HG02970 (cell line): ENCODE data around the gene DAD1.
"Not testable (repeated sequence)": the region's sequence is repeated elsewhere in the genome, so short reads cannot be mapped to it uniquely, and the experiment has no call there.

Experiments
- ATAC-seq: cut with Tn5 transposase; IDR thresholded peaks from one replicate; pipeline ENCODE4 v1.9.1; 2021; ENCODE audit warnings: mild to moderate bottlenecking, moderate library complexity, moderate number of reproducible peaks; ENCODE audit not compliant: unreplicated experiment, low FRiP score

DAD1 gene

DNA sequence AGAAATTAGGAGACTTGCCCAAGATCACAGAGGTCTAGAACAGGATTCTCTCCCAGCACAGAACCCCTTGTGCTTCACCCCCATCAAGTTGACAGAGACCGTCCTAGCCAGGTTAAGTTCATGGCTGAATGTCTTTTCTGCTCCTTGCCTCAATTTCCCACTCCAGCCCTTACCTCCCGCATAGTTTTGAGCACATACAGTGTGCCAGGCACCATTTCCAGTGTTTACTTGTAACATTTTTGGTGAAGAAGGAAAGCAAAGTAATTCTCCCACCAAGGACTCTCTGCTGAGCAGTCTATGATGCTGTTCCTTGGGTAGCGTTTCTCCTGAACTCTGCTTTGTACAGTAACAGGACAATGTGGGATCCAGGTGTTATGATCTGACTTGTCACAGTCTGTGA is 10.3 kb upstream of the DAD1 start:
- ATAC-seq: no peak

DNA sequence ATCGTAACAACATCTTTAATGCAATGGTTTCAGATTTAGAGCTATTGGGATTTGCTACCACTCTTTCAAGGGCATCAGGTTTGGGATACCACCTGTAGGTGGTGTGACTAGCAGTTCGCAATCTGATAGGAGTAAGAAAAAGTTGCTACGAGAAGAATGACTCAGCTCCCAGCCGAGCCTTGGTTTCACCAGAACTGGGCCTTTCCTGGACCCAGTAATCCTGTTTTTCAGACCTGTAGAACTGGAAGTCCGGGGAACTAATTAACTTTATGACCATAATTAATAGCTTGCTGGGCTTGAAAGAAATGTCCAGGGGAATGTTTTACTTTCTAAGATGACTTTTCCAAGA is 9.8 kb upstream of the DAD1 start:
- no peak for ATAC-seq

DNA sequence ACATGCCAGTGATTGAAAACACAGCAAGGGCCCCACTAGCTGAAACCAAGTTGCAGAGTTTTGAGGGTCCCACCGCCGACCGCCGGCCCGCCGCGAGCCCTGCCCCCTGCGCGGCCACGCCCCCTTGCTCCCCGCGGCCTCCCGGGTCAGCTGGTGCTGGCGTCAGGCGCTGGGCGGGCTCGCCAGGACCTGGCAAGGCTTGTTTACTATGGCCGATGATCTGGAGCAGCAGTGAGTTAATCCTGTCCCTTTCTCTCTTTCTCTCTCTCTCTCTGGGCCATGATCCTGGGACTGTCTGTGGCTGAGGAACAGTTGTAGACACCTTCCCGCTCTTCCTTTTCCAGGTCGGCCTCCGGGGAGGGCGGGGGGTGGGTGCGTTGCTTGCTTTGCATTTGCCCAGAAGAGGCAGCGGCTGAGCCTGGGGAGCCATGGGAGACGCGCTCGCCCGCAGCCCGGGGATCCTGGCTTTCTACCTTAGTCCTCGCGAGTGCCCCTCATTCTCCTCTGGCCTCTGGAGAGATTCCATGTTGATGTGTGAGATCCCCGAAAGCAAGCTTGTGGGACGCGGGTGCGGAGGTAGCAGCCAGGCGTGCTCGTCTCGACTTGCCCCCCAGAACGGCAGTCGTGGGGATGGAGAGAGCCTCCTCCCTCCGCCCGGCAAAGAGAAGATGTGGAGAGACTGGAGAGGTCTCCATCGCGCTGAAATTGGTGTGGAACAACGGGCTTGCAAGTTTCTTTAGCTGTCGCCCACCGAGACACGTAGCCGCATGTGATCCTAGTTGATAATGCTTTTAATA is 9.3 kb upstream of the DAD1 start, which contains the start of gene ABHD4:
Gene ABHD4 (plus strand): TSS at position 202 of the 797 bp plus-strand sequence. CDS start 7 bp downstream, at position 209.
- no peak for ATAC-seq

DNA sequence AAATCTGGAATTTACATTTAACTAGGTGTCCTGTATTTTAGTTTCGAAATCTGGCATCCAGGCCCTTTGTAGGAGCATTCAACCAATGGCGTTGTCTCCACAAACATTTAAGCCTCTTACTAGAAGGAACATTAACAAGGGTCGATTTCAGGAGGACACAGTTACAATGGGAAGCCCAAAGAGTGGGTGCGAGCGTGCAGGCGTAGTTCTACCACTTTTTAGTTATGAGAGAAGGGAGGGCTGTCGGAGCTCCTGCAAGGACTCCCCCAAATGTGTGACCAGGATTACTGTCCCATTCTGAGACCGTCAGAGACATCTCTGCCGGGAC is 8.7 kb upstream of the DAD1 start:
- no peak for ATAC-seq

DNA sequence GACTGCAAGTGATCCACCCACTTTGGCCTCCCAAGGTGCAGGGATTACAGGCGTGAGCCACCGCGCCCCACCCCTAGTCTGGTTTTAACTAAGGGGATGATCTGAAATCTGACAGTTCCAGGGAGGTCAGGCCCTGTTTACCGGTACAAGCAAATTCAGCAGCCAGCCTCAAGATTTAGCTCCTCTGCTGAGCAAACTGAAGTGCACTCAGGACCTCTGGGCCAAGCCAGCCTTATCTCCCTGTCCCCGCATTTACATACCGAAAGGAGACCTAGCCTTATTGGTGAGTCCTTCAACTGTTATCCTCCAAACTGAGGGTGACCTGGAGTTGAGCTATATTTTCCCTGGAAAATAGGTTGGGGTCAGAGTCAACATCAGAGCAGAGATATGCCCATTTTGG is 8.2 kb upstream of the DAD1 start:
- ATAC-seq: no peak

DNA sequence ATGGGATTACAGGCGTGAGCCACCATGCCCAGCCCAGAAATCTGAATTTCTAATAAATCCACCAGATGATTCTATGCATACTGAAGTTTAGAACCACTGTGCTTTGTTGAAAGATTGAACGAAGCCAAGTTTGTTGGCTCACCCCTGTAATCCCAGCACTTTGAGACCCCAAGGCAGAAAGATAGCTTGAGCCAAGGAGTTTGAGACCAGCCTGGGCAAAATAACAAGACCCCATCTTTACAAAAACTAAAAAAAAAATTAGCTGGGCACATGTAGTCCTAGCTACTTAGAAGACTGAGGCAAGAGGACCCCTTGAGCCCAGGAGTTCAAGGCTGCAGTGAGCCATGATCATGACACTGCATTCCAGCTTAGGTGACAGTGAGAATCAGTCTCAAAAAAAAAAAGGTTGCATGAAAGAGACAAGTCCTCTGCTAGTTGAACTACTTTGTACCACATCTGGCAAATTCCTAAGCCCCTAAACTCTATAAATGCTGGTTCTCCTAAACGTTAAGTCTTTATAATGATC is 7.4 kb upstream of the DAD1 start:
- no peak for ATAC-seq

DNA sequence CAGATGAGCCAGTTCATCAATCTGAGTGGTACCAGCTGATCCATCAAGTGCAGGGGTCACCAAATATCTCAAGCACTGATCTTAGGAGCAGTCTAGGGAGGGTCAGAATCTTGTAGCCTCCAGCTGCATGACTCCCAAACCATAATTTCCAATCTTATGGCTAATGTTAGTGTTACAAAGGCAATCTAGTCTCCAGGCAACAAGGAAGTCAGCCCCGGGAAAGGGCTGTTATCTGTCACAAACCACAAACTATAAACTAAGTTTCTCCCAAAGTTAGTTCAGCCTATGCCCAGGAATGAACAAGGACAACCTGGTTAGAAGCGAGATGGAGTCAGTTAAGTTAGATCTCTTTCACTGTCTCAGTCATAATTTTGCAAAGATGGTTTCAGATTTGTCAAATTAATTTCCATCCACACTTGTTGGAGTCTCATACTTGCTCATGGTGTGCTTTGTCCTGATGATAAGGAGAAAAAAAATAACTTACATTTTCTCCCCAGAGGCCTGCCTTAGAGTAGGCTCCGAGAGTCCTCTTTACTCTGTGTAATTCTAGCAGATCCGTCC is 5.2 kb upstream of the DAD1 start:
- no peak for ATAC-seq

DNA sequence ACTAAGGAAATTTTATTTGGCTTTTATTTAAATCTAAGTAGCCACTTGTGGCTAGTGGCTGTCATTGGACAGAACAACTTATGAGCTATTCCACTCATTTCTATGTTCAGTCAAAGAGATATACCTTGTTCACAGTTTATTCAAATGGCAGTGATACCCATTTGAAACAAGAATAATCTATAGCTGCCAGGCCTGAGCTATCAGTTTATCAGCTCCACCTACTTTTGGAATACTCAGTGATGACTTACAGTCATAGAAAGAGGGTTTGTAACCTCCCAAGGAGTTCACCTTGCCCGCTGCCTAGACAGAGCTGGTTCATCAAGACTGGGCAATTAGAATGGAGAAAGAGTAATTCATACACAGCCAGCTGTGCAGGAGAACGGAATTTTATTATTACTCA is 4.6 kb upstream of the DAD1 start:
- no peak for ATAC-seq

DNA sequence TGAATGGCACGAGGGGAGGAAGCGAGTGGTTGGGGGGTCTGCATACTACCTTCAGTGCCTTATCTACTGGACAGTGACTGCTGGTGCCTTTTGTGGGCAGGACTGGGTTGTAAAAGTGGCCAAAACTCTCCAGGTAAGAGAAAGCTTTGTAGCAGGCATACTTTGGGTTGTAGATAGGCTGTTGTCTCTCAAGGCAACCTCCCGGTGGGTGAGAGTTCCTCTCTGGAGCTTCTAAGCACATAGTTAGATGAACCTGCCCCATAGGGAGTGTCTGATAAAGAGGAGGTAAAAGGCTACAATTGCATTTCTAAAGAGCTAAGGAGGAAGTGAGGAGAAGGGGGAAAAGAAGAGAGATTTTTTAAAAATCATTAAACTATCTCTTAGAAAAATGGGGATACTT is 4.2 kb upstream of the DAD1 start:
- no peak for ATAC-seq

DNA sequence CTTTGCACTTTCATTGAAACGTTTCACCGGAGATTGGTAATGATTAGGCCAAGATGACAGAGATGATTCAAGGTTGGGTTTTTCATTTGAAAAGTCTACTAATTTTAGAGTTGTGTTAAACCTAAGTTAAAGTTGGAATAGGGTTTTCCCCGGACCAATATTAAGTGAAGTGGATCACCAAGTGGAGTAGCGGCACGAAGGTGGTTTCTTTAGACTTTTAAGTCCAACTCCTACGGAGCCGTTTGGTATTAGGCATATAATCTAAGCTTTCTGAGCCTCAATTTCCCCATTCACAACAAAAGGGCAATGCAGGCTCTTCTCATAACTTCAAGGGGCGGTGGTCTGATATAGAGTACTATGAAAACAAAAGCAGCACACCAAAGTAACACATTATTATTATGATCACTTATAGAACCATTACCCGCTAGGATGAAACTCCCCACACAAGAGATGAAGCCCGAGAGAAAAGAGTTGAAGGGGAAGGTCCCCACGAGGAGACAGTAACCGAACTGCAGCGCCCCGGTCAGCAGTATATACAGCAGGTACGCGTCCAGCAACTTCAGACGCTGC is 413 bp downstream of the DAD1 start:
- peak; percentile 3 for ATAC-seq

DNA sequence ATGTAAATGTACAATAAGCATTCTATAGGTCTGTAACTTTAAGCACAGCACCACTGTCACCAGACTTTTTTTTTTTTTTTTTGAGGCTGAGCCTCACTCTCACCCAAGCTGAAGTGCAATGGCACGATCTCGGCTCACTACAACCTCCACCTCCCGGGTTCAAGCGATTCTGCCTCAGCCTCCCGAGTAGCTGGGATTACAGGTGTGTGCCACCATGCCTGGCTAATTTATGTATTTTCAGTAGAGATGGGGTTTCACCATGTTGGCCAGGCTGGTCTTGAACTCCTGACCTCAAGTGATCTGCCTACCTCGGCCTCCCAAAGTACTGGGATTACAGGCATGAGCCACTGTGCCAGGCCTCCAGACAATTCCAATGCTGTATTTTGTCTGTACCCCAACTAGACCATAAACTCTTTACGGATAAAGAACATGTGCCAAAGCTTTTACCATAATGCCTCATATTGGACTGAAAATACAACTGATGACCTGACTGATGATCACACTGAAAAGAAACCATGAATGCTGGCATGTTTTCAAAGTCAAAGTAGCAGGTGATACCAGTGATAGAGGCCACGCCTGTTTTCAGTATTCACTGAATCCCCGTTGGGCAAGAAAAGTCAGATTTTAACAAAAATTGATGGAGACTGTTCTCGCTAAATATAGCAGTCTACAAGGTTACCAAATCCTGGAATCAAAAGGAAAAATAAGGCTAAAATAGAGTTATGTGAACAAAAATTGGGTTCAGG is 1.2 kb downstream of the DAD1 start:
- not testable (repeated sequence) for ATAC-seq

DNA sequence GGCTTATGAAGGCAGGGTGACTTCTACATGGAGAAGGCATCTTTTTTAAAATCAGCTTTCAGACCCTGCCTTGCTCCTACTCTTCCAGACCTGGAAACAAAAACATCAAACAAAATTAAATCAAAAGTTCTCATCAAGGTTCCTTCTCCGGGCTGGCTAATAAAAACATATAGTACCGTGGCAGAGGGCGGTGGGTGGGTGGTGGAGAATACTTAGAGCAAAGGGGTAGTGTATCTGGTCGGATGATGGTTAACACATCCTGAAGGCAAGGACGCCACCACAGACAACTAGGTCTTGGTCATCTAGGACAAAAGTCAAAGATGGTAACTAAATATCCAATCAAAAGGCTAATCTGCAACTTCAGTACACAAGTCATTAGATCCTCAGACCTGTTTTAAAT is 1.8 kb downstream of the DAD1 start:
- ATAC-seq: no peak

DNA sequence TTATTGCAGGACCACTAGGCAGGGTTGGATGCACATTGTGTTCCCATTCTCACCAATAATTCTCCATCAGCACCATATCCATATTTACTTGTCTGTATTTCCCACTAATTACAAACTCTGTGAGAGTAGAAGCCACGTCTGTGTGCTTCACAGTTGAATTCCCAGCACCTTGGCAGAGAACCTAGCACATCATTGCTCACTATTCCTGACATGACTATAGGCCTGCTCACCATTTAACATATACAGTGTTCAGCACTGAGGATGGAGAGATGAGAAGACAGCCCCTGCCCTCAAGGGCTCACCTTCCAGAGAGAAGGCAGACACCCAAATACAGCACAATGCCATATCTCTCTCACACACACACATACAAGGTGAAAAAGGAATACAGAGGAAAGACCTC is 5.0 kb downstream of the DAD1 start:
- ATAC-seq: no peak

DNA sequence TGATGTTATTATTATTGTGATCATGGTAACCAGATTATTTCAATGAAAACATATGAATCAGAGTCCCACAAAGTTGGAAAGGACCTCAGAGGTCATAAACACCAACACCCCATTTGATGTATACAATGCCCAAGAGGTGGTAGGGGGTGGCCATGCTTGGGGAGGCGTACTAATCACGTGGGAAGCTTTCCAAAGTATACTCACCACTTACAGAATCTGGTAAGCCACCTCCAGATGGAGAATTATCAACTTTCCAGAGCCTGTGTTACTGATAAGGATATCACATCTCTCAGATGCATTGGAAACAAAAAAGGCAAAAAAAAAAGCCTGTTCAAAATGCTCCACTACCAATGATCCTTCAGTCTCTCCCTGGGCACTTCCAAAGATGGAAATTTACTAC is 8.4 kb downstream of the DAD1 start:
- no peak for ATAC-seq

DNA sequence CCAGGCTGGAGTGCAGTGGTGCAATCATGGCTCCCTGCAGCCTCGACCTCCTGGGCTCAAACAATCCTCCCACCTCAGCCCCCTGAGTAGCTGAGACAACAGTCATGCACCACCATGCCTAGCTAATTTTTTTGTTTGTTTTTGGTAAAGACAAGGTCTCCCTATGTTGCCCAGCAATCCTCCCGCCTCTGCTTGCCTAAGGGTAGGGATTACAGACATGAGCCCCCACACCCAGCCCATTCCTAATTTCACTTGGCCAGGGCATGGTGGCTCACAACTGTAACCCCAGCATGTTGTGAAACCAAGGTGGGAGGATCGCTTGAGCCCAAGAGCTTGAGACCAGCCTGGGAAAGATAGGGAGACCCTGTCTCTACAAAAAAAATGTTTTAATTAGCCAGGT is 9.1 kb downstream of the DAD1 start:
- ATAC-seq: no peak

DNA sequence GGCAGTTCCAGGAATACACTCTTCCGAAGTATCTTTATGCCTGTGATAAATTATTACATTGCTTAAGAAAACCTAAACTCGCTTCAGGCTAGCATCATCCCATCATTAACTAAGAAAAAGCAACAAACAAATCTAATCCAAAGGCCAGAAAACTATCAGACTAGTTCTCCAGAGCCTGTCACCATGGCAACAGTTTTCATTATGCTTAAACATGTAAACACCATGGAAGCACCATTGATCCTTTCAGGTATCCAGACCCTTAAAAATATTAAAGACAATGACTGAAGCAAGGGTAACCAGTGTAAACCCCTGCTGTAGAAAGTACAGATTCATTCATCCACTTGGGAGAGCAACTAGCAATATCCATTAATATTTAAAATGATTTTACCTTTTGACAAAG is 9.8 kb downstream of the DAD1 start:
- no peak for ATAC-seq

DNA sequence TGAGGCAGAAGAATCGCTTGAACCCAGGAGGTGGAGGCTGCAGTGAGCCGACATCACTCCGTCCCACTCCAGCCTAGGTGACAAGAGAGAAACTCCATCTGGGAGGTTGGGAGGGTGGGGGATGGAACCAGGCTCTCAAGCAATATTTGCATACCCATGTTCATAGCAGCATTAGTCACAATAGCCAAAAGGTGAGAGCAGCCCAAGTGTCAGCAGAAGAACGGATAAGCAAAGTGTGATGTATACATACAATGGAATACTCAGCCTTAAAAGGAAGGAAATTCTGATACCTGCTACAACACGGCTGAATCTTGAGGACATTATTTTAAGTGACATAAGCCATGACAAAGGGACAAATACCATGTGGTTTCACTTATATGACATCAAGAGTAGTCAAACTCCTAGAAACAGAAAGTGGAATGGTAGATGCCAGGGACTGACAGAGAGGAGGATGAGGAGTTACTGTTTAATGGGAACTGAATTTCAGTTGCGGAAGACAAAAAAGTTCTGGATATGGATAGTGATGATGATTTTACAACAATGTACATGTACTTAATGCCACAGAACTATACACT is 11.6 kb downstream of the DAD1 start:
- ATAC-seq: no peak

DNA sequence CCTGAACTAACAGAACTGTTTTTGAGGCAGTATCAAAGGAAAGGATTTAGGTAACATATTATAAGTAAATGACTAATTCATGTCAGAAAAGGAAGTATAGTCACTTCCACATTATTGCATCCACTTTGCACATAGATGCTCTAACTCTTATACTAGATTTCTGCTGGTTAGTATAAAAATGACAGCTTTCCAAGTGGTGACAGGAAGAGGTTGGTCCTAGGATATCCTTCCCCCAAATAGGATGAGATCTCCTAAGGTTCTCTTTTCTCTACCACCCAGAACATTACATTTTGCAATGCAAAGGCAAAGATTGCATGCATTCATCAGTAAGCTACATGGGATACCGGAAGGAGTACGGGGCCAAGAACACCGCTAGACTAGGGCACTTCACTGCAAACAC is 15.2 kb downstream of the DAD1 start:
- ATAC-seq: no peak

DNA sequence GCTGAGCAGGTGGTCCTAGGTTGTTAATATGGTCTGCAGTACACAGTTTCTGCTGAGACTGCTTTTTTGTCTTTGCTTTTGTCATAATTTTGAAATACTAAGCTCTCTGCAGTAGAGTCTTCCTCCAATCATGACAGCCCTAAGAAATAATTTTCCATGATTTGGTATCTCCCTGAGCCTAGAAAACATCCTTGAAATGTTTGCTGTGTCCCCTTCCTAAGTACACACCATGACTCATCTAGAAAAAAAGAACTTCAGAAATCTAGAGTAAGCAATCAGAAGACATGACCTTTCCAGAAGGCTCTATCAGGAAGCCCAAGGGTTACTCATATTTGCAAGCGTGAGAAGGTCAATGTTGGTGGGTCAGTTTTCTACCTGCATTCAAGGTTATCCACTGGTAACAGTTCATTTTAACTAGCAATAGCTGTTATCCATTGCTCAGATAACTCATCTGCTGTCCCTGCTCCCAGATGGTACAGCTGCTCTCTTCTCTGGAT is 16.4 kb downstream of the DAD1 start:
- ATAC-seq: no peak

DNA sequence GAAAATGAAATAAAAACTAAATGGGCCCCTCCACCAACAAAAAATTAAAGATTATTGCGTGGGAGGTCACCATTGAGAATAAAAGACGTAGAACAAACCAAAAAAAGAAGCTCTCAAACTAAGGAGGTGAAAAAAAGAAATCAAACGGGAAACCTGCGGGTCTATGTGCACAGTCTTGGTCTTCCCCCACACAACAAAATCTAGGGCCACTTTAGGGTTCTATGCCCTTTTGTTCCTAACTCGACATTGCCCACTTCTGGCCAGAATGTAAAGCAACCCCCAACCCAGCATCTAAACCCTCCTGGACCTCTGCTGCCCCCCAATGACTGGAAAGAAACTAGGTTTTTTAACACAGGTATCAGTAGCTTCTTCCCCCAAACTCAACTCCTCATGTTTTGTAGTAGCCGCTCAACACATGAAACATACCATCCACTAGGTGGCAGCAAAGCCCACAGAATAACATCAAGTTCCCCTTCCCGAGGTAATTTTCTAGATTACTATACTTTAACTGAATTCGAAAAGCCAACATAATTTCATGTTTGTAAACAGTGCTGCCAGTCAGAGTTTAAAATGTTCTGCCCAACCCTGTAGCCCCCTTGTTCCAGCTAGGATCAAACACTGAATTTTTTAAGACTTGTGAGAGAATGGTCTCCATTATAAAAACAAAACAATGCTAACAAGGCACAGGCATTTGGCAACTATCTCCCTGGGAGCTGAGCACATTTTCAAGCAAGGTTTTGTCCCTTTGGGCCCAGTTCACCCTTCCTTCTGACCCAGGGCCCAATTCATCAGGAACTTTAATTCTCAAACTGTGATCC is 18.7 kb downstream of the DAD1 start:
- ATAC-seq: peak; percentile 72
